Left lung (tissue), 10 donors: Measurements from ENCODE around the gene BPIFB3. TPM values are rescaled to one million over a fixed set of nuclear protein-coding genes. Genes with fewer than 3 reads are reported as not detected.
"Not testable (repeated sequence)": the region's sequence is repeated elsewhere in the genome, so short reads cannot be mapped to it uniquely, and the experiment has no call there.

ENCODE experiments used
- ATAC-seq: fragments of 200-7000 bp; cut with Tn5 transposase; one replicate; pipeline ENCODE4 v1.9.1; 2020; ENCODE audit warnings: moderate library complexity
- DNase-seq, 4 donors: peaks; one replicate each; pipeline ENCODE4 v3.0.0-alpha.2; 2013 to 2020
- H3K27ac ChIP-seq, 2 donors: fragments of 200-600 bp; sonication (generic) in 1 of 2; one replicate each; pipeline versions ENCODE4 v1.5.0 to v1.8.0; 2020 to 2021
- H3K27me3 ChIP-seq, 2 donors: fragments of 200-600 bp; sonication (generic) in 1 of 2; one replicate each; pipeline versions ENCODE4 v1.5.0 to v1.8.0; 2020 to 2021
- H3K36me3 ChIP-seq, 2 donors: fragments of 200-600 bp; sonication (generic) in 1 of 2; one replicate each; pipeline versions ENCODE4 v1.5.0 to v1.8.0; 2020 to 2021
- H3K4me1 ChIP-seq, 2 donors: fragments of 200-600 bp; one replicate each; pipeline ENCODE4 v1.8.0; 2021
- H3K4me3 ChIP-seq, 2 donors: fragments of 200-600 bp; sonication (generic) in 1 of 2; one replicate each; pipeline versions ENCODE4 v1.5.0 to v1.8.0; 2020 to 2021; ENCODE audit warnings: mild to moderate bottlenecking in 1 of 2
- H3K9me3 ChIP-seq, 2 donors: fragments of 200-600 bp; sonication (generic) in 1 of 2; one replicate each; pipeline versions ENCODE4 v1.5.0 to v1.8.0; 2020 to 2021
- intact Hi-C, 2 donors: fragments of 100-400 bp; cut with DNase I; formaldehyde crosslinking; loops; one replicate each; pipeline versions ENCODE4 v1.11.2 to v1.14.2; 2022
- polyA plus RNA-seq, 6 donors: library from polyadenylated mRNA; unstranded; fragments of 120-200 nt; gene quantifications; one replicate each; pipeline ENCODE4 v1.2.1, GENCODE V29; 2013; ENCODE audit not compliant: insufficient read length in 6 of 6
- total RNA-seq, 2 donors: library from RNA; stranded (reverse); fragmentation: NEBNext Ultra II Directional; extraction: Animal tissue kit (Norgen Biotek cat#: 25700); gene quantifications; one replicate each; pipeline ENCODE4 v1.2.1, GENCODE V29; 2021
- TF ChIP-seq, protein P1 (sequence below), 2 donors: fragments of 200-600 bp; sonication (generic) in 1 of 2; IDR thresholded peaks; one replicate each; pipeline versions ENCODE4 v1.5.0 to v1.8.0; 2021; ENCODE audit warnings: antibody characterized with exemption in 2 of 2
- donor health status: DM: no; HTN: yes; CAD: no.
- donor health status: DM: no; HTN: no; CAD: no.

Gene BPIFB3
- total and polyA plus RNA-seq, 8 donors: not detected

DNA sequence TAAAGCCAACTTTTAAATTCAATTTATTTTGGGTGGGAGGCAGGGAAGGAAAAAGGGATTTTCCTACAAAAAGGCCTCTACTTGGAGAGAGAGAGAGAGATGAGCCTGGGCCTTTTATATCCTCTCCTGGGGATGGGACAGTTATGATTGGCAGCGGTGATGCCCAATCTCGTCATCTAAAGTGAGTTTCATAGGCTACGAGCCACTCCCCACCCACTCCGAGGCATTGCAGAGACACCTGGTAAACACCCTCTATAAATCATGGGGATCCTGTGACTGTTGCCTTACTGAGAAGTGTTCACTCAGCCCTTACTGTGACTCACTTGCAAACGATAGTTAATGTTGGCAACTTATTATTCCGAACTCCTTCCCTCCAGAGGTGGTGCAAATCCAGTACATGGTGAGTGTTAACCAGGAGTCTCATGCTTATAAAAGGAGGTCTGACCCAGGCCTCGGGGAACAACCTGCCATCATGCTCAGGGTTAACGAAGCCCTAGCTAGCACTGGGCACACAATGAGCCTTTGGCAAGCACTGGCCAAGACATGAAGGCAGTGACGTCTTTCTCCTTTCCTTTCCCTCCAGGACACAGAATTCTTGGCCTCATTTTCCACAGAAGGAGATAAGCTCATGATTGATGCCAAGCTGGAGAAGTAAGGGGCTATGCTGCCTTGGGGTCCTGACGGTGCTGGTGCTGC lies 46.3 kb downstream of the BPIFB3 start:
- intact Hi-C loops: no loop called here

DNA sequence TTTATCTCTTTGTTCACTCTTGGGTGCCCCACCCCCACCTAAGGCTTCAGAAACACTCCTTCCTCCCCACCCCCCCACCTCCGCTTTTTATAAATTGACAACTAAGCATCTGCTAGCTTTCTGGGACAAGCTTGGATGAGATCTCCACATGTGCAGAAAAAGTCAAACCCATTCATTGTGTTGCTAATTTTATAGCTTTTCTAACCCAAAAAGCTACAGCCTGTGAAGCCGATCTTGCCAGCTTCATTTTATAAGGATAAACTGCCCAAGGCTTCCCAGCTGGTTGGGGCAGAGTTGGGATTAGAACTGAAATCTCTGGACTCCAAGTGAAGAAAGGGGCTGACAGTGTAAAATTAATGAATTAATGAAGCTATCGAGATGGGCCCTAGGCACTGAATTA lies 49.9 kb downstream of the BPIFB3 start:
- Histone ChIP-seq H3K27ac (no peak overlapping the region), H3K4me1 (no peaks in the 10 kb centered on the region), H3K27me3 (peaks cover 0 to 19% of the 10 kb centered on the region in 2 donors), H3K36me3 (no peaks in the 10 kb centered on the region), H3K4me3 (no peak overlapping the region), H3K9me3 (no peaks in the 10 kb centered on the region)
- DNase-seq (no peak), ATAC-seq (no peak)
- intact Hi-C loops: no loop called here
- TF ChIP-seq, protein P1, sequence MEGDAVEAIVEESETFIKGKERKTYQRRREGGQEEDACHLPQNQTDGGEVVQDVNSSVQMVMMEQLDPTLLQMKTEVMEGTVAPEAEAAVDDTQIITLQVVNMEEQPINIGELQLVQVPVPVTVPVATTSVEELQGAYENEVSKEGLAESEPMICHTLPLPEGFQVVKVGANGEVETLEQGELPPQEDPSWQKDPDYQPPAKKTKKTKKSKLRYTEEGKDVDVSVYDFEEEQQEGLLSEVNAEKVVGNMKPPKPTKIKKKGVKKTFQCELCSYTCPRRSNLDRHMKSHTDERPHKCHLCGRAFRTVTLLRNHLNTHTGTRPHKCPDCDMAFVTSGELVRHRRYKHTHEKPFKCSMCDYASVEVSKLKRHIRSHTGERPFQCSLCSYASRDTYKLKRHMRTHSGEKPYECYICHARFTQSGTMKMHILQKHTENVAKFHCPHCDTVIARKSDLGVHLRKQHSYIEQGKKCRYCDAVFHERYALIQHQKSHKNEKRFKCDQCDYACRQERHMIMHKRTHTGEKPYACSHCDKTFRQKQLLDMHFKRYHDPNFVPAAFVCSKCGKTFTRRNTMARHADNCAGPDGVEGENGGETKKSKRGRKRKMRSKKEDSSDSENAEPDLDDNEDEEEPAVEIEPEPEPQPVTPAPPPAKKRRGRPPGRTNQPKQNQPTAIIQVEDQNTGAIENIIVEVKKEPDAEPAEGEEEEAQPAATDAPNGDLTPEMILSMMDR (IDR thresholded peaks at IDR 0.05): no peak

More for the DNA sequence above, 46.3 kb downstream of the BPIFB3 start:
- DNase-seq (no peak), ATAC-seq (no peak)
- H3K27me3 ChIP-seq: peaks cover 0 to 19% of the 10 kb centered on the region in 2 donors
- no peaks in the 10 kb centered on the region for H3K9me3 ChIP-seq
- H3K27ac ChIP-seq: no peak overlapping the region
- H3K4me1 ChIP-seq: peaks cover 0 to 3% of the 10 kb centered on the region in 2 donors
- TF ChIP-seq, protein P1 (IDR thresholded peaks at IDR 0.05): no peak
- H3K4me3 ChIP-seq: no peak overlapping the region
- no peaks in the 10 kb centered on the region for H3K36me3 ChIP-seq

DNA sequence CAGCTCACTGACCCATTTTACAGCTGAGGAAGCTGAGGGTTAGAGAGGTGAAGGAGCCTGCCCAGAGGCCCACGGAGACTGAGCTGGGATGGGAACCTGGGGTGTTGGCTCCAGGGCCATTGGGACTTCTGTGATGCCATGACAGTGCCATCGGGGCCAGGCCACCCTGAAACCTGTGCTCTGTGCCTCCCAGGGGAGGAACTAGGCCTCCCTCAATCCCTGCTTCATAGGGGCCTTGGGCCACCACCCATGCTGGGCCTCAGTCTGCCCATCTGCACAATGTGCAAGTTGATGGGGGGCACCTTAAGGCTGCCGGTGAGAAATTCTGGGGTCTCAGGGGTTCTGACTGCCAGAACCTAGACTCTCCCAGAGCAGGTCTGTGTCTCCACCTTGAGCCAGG lies 50.6 kb downstream of the BPIFB3 start:
- Histone ChIP-seq H3K27me3 (peaks cover 0 to 19% of the 10 kb centered on the region in 2 donors), H3K36me3 (no peaks in the 10 kb centered on the region), H3K4me1 (no peaks in the 10 kb centered on the region), H3K4me3 (no peak overlapping the region), H3K27ac (no peak overlapping the region), H3K9me3 (no peaks in the 10 kb centered on the region)
- intact Hi-C loops: no loop called here
- ATAC-seq (no peak), DNase-seq (no peak)
- TF ChIP-seq, protein P1 (IDR thresholded peaks at IDR 0.05): no peak

DNA sequence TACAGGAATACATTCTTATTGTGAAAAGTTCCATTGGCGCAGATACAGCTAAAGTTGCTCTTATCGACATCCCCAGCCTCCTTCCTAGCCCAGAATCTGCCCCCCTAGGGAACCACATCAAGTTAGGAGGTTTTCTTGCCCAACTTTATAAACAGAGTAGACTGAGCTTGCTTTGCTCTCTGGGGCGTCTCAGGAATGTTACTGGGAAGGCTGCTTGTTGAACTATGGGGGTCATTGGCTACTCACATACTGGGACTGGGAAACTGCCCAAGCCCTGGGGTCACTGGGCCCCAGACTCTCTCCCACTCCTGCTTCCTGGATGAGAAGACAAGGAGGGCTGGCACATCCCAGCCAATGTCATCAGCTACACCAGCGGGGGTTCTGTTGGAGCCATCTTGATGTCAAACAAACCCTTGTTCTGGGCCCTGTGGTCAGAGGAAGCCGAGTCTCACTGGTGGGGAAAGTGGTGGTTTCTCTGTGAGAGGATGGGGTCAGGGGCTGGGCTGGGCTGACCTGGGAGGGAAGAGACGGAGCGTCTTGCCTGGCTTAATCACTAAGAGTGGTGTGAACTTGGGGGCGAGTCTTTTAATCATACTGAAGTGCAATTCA lies 51.7 kb downstream of the BPIFB3 start:
- Histone ChIP-seq H3K27me3 (peaks cover 0 to 16% of the 10 kb centered on the region in 2 donors), H3K36me3 (no peaks in the 10 kb centered on the region), H3K4me3 (no peak overlapping the region), H3K4me1 (no peaks in the 10 kb centered on the region), H3K9me3 (no peaks in the 10 kb centered on the region), H3K27ac (no peak overlapping the region)
- ATAC-seq (no peak), DNase-seq (no peak)
- intact Hi-C loops: no loop called here
- TF ChIP-seq, protein P1 (IDR thresholded peaks at IDR 0.05): no peak

DNA sequence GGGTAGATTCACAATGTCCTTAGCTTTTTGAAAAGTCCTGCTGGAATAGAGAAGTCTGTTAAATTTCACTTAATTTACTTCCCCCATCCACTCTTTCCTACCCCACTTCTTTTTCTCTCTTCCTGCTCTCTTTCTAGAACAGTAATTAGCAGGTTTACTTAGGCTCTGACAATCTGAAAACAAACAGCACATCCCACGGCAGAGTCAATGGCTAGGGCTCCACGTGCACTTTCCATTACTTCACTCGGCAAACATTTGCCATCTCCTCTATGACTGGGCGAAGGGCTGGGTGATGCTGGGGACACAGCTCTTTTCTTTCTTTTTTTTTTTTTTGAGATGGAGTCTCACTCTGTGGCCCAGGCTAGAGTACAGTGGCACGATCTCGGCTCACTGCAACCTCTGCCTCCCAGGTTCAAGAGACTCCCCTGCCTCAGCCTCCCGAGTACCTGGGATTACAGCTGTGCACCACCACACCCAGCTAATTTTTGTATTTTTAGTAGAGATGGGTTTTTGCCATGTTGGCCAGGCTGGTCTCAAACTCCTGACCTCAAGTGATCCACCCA lies 52.4 kb downstream of the BPIFB3 start:
- H3K27ac ChIP-seq, DNase-seq, H3K4me3 ChIP-seq, intact Hi-C loops, H3K4me1 ChIP-seq, H3K9me3 ChIP-seq, H3K36me3 ChIP-seq: not testable (repeated sequence)
- H3K27me3 ChIP-seq: peaks cover 0 to 14% of the 10 kb centered on the region in 2 donors
- peak; percentile 89 for ATAC-seq
